Activated CD4-positive, alpha-beta T cell treated with anti-CD3 and anti-CD28 coated beads, Interleukin-2, amount 10 ng/mL, durations not matched to agents 7 days and 5 days (primary cell): Measurements from ENCODE around the gene ASIC4. TPM values are rescaled to one million over a fixed set of nuclear protein-coding genes. Genes with fewer than 3 reads are reported as not detected.

Source experiments
- CTCF ChIA-PET: fragments of 350-600 bp; sonication (Branson Sonifier 250); formaldehyde crosslinking; loops from one replicate; lab custom pipeline; 2021; ENCODE audit warnings: antibody characterized with exemption; lab: Charles Lee
- POLR2A ChIA-PET: fragments of 350-600 bp; sonication (Branson Sonifier 250); formaldehyde crosslinking; loops from one replicate; lab custom pipeline; 2021; ENCODE audit warnings: antibody characterized with exemption; lab: Charles Lee
- DNase-seq: peaks from one replicate; pipeline ENCODE4 v3.0.0-alpha.2; 2020
- H3K27ac Mint-ChIP-seq: one replicate; pipeline ENCODE4 v1.8.0; 2021; ENCODE audit warnings: mild to moderate bottlenecking, moderate library complexity, mixed read lengths
- H3K27me3 Mint-ChIP-seq: one replicate; pipeline ENCODE4 v1.8.0; 2021; ENCODE audit warnings: mixed read lengths
- H3K36me3 Mint-ChIP-seq: one replicate; pipeline ENCODE4 v1.8.0; 2021; ENCODE audit warnings: low read depth, mixed read lengths
- H3K4me1 Mint-ChIP-seq: one replicate; pipeline ENCODE4 v1.8.0; 2021; ENCODE audit warnings: mixed read lengths
- H3K4me3 Mint-ChIP-seq: one replicate; pipeline ENCODE4 v1.8.0; 2021; ENCODE audit warnings: mild to moderate bottlenecking, moderate library complexity, mixed read lengths
- H3K9me3 Mint-ChIP-seq: one replicate; pipeline ENCODE4 v1.8.0; 2021; ENCODE audit warnings: mixed read lengths
- total RNA-seq, 2 experiments: library from RNA; stranded (reverse); gene quantifications; one replicate each; pipeline ENCODE4 v1.2.3, GENCODE V29; 2021

The ASIC4 gene
- total RNA-seq: not detected

DNA sequence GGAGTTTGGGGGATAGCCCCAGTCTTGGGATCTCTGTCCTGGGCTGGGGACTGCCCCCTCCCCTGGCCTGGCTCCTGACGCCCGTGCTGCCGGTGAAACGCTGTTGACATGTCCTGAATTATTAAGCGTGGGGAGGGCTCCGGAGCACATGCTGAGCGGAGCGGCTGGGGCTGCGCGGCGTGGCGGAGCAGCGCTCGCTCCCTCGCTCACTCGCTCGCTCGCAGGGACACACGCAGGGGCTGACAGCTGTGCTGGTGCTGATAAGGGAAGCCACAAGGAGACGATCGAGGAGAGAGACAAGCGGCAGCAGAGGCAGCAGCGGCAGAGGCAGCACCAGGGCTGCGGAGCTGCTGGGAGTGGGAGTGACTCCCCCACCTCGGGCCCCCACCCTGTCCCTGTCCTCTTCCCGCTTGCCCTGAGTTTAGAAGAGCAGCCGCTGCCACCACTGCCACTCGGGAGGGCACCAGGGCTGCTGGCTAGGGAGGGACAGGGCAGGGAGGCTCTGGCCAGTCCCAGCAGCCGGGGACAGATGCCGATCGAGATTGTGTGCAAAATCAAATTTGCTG, at the start of gene ASIC4:
TSS of gene ASIC4 (plus strand) at position 287 of the 566 bp plus-strand sequence. CDS start at position 530, 243 bp downstream.
- no peak within 1 kb of the TSS for H3K4me3 Mint-ChIP-seq
- POLR2A ChIA-PET: no interaction called here

DNA sequence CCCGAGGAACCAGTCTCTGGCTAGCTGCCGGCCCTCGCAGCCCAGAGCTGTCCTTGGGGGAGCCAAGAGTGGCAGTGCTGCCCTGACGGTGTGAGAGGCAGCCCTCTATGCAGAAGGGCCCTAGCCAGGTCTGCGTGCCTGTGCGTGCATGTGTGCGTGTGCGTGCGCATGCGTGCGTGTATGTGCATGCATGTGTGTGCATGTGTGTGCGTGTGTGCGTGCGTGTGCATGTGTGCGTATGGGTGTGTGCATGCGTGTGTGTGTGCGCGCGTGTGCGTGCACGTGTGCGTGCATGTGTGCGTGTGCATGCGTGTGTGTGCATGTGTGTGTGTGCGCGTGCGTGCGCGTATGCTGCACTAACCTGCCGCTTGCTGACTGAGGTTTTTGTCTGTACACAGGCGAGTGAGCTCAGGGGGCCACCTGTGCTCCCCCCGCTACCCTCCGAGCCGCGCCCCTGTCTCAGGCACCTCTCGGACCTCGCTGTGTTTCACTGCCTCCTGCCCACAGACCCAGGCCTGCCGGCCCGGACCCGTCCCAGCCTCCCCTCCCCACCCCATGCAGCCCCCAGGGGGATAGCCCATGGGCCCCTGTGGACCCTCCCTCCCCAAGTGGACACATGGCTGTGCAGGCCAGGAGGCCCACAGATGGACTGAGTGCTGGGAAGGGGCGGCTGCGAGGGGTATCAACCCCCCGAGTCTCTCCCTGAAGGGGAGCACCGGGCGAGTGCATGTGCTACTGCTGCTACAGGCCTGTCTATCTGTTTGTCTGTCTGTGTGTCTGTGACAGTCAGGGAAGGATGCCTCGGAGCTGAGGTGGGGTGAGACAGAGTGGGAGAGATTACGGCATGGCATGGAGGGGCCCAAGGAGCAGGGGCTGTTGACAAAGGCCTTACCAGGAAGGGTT, 48.4 kb upstream of the ASIC4 start:
- H3K27me3 Mint-ChIP-seq: no peaks in the 10 kb centered on the region
- CTCF ChIA-PET: interaction anchor here (0.6 kb wide), 2 partner anchors 76 to 377 kb away, joined by 3 read pairs; no protein-coding TSS in a partner anchor
- no peaks in the 10 kb centered on the region for H3K9me3 Mint-ChIP-seq
- DNase-seq: no peak
- H3K4me3 Mint-ChIP-seq: no peak overlapping the region
- POLR2A ChIA-PET: no interaction called here
- H3K27ac Mint-ChIP-seq: no peak overlapping the region
- H3K36me3 Mint-ChIP-seq: no peaks in the 10 kb centered on the region
- peaks cover 5% of the 10 kb centered on the region for H3K4me1 Mint-ChIP-seq

More for the DNA sequence above, at the start of gene ASIC4:
- CTCF ChIA-PET: interaction anchor here (1.0 to 1.1 kb wide), 2 partner anchors 15 to 19 kb away, joined by 3 to 5 read pairs; no protein-coding TSS in a partner anchor
- H3K36me3 Mint-ChIP-seq: no peaks in the 10 kb centered on the region
- H3K27me3 Mint-ChIP-seq: peaks cover 81% of the 10 kb centered on the region
- no peak within 1 kb of the TSS for H3K27ac Mint-ChIP-seq
- peaks cover 11% of the 10 kb centered on the region for H3K4me1 Mint-ChIP-seq
- H3K9me3 Mint-ChIP-seq: no peaks in the 10 kb centered on the region
- no peak for DNase-seq

DNA sequence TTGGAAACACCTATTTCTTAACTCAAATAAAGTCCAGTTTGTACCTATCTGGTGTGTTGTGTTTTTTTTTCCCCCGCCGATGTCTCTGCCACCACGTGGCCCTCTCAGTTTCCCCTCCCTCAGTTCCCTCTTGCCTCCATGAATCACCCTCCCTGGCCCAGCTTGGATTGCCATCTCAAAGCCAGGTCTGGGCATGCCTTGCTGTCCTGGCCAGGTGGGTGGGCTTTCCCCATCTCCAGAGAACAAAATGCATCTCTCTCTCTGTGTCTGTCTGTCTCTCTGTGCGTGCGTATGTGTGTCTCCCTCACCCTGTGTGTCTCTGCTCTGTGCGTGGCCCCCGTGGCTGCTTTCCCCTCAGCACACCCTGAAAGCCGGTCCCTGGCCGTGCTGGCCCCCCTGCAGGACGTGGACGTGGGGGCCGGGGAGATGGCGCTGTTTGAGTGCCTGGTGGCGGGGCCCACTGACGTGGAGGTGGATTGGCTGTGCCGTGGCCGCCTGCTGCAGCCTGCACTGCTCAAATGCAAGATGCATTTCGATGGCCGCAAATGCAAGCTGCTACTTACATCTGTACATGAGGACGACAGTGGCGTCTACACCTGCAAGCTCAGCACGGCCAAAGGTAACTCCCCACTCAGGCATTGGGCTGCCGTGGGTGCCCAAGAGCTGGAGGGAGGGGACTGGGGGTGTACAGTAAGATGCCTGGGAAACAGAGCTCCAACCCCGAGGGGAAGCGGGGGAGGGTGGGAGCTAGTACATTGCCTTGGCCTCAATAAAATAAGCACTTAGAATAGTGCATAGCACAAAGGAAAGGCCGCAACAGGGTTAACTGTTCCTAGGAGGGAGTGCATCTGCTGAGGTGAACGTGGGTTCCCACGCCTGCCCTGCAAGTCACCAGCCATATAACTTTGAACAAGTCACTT, 47.2 kb upstream of the ASIC4 start:
- H3K27ac Mint-ChIP-seq: no peak overlapping the region
- H3K36me3 Mint-ChIP-seq: no peaks in the 10 kb centered on the region
- no peak for DNase-seq
- ChIA-PET CTCF (interaction anchor here (0.6 to 2.5 kb wide), 3 partner anchors 8 to 75 kb away, joined by 3 to 7 read pairs (median 4); no protein-coding TSS in a partner anchor), POLR2A (no interaction called here)
- no peaks in the 10 kb centered on the region for H3K27me3 Mint-ChIP-seq
- H3K4me1 Mint-ChIP-seq: no peaks in the 10 kb centered on the region
- H3K9me3 Mint-ChIP-seq: no peaks in the 10 kb centered on the region
- H3K4me3 Mint-ChIP-seq: no peak overlapping the region

DNA sequence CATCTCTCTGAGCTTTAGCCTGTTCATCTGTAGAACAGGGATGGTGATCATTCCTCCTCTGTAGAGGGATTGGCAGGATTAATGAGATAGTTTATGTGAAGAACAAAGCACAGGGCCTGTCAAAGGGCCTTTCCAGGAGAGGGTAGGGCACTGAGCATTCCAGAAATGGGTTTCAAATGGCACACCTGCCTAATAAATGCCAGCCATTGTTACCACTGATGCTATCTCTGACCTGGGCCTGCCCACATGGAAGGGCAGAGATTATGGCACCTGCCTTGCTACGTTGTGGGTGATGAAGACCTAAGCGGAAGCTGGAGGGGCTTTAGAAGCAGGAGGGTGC, 46.6 kb upstream of the ASIC4 start:
- Mint-ChIP-seq H3K9me3 (no peaks in the 10 kb centered on the region), H3K4me1 (no peaks in the 10 kb centered on the region), H3K27me3 (no peaks in the 10 kb centered on the region), H3K4me3 (no peak overlapping the region), H3K36me3 (no peaks in the 10 kb centered on the region), H3K27ac (no peak overlapping the region)
- no peak for DNase-seq
- ChIA-PET CTCF (interaction anchor here (1.2 to 2.5 kb wide), 2 partner anchors 9 to 63 kb away, joined by 4 to 7 read pairs; no protein-coding TSS in a partner anchor), POLR2A (no interaction called here)

- Mint-ChIP-seq H3K4me1 (no peaks in the 10 kb centered on the region), H3K27ac (no peak overlapping the region), H3K9me3 (no peaks in the 10 kb centered on the region), H3K27me3 (no peaks in the 10 kb centered on the region), H3K4me3 (no peak overlapping the region), H3K36me3 (no peaks in the 10 kb centered on the region)
- POLR2A ChIA-PET: no interaction called here
- CTCF ChIA-PET: interaction anchor here (0.6 to 2.5 kb wide), 4 partner anchors 10 to 72 kb away, joined by 3 to 7 read pairs (median 4); no protein-coding TSS in a partner anchor
- no peak for DNase-seq
These were observed 45.7 kb upstream of the ASIC4 start for GRCh38 chr2:219468410-219469185.

DNA sequence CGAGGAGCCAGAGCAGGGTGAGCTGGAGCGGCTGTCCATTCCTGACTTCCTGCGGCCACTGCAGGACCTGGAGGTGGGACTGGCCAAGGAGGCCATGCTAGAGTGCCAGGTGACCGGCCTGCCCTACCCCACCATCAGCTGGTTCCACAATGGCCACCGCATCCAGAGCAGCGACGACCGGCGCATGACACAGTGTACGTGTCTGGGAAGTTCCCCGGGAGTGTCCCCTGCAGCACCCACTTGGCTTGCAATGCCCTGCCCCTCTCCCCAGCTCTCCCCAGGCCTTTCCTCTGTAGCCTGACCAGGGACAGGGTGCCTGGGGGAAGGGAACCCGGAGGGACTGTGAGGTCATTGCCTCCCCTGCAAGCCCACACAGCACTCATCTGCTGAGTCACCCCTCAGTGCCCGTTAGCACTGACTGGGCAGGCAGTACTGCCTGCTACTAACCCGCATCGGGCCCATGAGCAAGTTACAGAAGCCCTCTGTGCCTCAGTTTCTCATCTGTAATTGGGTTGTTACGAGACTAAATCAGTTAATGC, 45.0 kb upstream of the ASIC4 start:
- no peaks in the 10 kb centered on the region for H3K9me3 Mint-ChIP-seq
- no peak overlapping the region for H3K27ac Mint-ChIP-seq
- DNase-seq: no peak
- H3K27me3 Mint-ChIP-seq: no peaks in the 10 kb centered on the region
- no peaks in the 10 kb centered on the region for H3K36me3 Mint-ChIP-seq
- POLR2A ChIA-PET: no interaction called here
- H3K4me3 Mint-ChIP-seq: no peak overlapping the region
- CTCF ChIA-PET: interaction anchor here (0.6 to 2.5 kb wide), 3 partner anchors 10 to 172 kb away, joined by 3 to 7 read pairs (median 3); no protein-coding TSS in a partner anchor
- H3K4me1 Mint-ChIP-seq: no peaks in the 10 kb centered on the region

GRCh38 chr2:219470429-219470828, 43.9 kb upstream of the ASIC4 start:
- DNase-seq: no peak
- ChIA-PET CTCF (interaction anchor here (1.0 to 1.8 kb wide), 3 partner anchors 28 to 171 kb away, joined by 3 to 4 read pairs (median 3); no protein-coding TSS in a partner anchor), POLR2A (no interaction called here)
- Mint-ChIP-seq H3K36me3 (no peaks in the 10 kb centered on the region), H3K4me3 (no peak overlapping the region), H3K27ac (no peak overlapping the region), H3K9me3 (no peaks in the 10 kb centered on the region), H3K4me1 (no peaks in the 10 kb centered on the region), H3K27me3 (no peaks in the 10 kb centered on the region)

DNA sequence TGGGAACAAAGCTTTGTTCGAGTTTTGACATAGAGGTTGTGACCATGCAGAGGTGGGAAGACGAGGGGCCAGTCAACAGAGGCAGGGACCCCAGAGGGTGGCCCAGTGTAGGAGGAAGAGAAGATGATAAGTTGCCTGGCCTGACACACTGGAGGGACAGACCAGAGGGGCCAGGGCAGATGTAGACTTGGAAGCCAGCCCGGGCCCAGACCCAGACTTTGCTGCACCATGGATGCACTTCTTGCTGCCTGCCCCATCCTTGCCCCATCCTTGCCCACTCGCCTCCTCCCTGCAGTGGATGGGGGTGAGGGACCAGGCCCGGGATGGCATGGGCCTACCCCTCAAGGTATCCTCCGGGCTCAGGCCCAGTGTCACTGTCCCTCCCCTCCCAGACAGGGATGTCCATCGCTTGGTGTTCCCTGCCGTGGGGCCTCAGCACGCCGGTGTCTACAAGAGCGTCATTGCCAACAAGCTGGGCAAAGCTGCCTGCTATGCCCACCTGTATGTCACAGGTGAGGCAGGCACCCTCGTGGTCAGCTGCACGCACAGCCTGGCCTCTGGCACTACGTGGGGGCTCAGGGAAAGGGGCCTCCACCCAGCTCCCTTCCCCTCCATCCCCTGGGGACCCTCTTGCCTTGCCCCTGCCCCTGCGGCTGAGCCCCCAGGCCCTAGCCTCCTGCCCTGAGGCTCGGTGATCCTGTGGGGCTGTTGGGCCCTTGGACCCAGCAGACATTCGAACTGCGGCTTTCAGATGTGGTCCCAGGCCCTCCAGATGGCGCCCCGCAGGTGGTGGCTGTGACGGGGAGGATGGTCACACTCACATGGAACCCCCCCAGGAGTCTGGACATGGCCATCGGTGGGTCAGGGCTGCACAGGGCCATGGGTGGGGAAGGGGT, 42.6 kb upstream of the ASIC4 start:
- ChIA-PET CTCF (interaction anchor here (1.0 to 1.8 kb wide), 2 partner anchors 9 to 26 kb away, joined by 4 to 5 read pairs; no protein-coding TSS in a partner anchor), POLR2A (no interaction called here)
- H3K4me1 Mint-ChIP-seq: peaks cover 4% of the 10 kb centered on the region
- H3K27me3 Mint-ChIP-seq: no peaks in the 10 kb centered on the region
- H3K9me3 Mint-ChIP-seq: no peaks in the 10 kb centered on the region
- no peak overlapping the region for H3K4me3 Mint-ChIP-seq
- no peak for DNase-seq
- no peak overlapping the region for H3K27ac Mint-ChIP-seq
- no peaks in the 10 kb centered on the region for H3K36me3 Mint-ChIP-seq

DNA sequence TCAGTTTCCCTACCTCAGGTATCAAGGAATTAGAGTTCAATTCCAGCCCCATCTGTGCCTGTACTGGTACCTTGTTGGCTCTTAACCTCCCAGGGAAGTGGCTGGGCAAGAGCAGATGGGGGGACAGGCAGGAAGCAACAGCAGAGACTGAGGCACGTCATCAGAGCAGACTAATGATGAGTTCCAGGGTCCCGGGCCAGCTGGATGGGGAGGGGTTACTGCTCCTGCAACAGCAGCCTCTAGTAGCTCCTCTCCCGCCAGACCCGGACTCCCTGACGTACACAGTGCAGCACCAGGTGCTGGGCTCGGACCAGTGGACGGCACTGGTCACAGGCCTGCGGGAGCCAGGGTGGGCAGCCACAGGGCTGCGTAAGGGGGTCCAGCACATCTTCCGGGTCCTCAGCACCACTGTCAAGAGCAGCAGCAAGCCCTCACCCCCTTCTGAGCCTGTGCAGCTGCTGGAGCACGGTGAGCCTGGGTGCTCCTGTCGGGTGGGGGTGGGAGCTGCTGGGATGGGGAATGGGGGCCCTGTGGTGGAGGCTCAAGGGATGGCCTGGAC, 41.6 kb upstream of the ASIC4 start:
- peaks cover 4% of the 10 kb centered on the region for H3K4me1 Mint-ChIP-seq
- ChIA-PET CTCF (interaction anchor here (0.7 to 1.0 kb wide), 2 partner anchors 10 to 19 kb away, joined by 3 to 5 read pairs; no protein-coding TSS in a partner anchor), POLR2A (no interaction called here)
- DNase-seq: no peak
- H3K27ac Mint-ChIP-seq: no peak overlapping the region
- peaks cover 3% of the 10 kb centered on the region for H3K27me3 Mint-ChIP-seq
- H3K36me3 Mint-ChIP-seq: no peaks in the 10 kb centered on the region
- H3K9me3 Mint-ChIP-seq: no peaks in the 10 kb centered on the region
- H3K4me3 Mint-ChIP-seq: no peak overlapping the region

DNA sequence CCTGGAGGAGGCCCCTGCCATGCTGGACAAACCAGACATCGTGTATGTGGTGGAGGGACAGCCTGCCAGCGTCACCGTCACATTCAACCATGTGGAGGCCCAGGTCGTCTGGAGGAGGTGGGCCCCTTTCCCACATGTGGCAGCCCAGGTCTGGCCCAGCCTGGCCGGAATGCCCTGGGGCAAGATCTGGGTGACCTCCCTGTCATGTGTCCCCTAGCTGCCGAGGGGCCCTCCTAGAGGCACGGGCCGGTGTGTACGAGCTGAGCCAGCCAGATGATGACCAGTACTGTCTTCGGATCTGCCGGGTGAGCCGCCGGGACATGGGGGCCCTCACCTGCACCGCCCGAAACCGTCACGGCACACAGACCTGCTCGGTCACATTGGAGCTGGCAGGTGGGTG, 40.8 kb upstream of the ASIC4 start:
- H3K36me3 Mint-ChIP-seq: no peaks in the 10 kb centered on the region
- no peak overlapping the region for H3K27ac Mint-ChIP-seq
- H3K4me1 Mint-ChIP-seq: peaks cover 4% of the 10 kb centered on the region
- H3K4me3 Mint-ChIP-seq: no peak overlapping the region
- ChIA-PET POLR2A (no interaction called here), CTCF (interaction anchor here (0.7 to 1.3 kb wide), 3 partner anchors 18 to 330 kb away, joined by 3 read pairs; no protein-coding TSS in a partner anchor)
- no peaks in the 10 kb centered on the region for H3K9me3 Mint-ChIP-seq
- peaks cover 3% of the 10 kb centered on the region for H3K27me3 Mint-ChIP-seq
- no peak for DNase-seq
